SH-SY5Y (cell line): Measurements from ENCODE around the gene PCDHA13.

Source experiments
- GATA2 ChIP-seq: IDR thresholded peaks from 2 replicates; pipeline ENCODE4 v1.6.1; 2011; ENCODE audit warnings: mild to moderate bottlenecking, low read depth, low read length
- GATA3 ChIP-seq: IDR thresholded peaks from 2 replicates; pipeline ENCODE4 v1.6.1; 2011; ENCODE audit warnings: low read depth, mild to moderate bottlenecking, low read length, moderate library complexity

DNA sequence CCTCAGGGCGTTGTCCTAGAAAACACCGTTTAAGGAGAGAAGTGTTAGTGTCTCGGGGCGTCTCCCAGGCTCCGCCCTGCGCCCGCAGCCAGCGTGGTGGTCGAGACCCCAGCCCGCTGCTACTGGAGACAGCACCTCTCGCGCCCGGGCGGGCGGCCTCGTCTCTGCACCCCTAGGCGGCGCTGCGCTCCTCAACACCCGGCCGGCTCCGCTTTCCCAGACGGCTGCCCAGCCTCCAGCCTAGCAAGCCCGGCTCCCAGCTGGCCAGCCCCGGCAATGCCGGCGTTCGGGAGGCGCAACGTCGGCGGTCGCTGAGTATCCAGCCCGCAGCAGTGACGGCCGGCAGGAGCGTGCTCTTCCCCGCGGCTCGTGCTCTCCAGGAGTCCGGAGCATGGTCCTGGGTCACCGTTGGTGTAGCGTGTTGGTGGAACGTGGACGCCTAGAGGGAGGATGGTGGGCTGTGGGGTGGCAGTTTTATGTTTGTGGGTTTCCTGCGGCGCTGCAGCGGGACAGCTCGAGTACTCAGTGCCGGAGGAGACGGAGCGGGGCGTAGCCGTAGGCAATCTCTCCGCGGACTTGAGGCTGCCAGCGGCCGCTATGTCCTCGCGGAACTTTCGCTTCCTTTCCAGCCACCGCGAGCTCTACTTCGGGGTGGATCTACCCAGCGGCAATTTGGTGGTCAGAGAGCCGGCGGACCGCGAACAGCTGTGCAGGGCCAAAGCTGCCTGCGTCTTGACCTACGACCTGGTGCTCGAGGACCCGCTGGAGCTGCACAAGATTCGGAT, 44.7 kb downstream of the PCDHA13 start:
- TF ChIP-seq GATA2 (peak; percentile 59), GATA3 (no peak)
